HG03135 (cell line): ENCODE results near the gene GAREM2.

ENCODE experiments used
- ATAC-seq: cut with Tn5 transposase; IDR thresholded peaks from one replicate; pipeline ENCODE4 v1.9.1; 2021; ENCODE audit warnings: mild to moderate bottlenecking, moderate library complexity; ENCODE audit not compliant: unreplicated experiment

Gene GAREM2

GRCh38 chr2:26224095-26224494 lies 51.2 kb downstream of the GAREM2 start:
- ATAC-seq = no peak

- no peak for ATAC-seq
Measured at GRCh38 chr2:26229595-26229994, 56.7 kb downstream of the GAREM2 start.

GRCh38 chr2:26230806-26231205 lies 57.9 kb downstream of the GAREM2 start:
- no peak for ATAC-seq

GRCh38 chr2:26235089-26235488 lies 62.2 kb downstream of the GAREM2 start:
- ATAC-seq = no peak

GRCh38 chr2:26237868-26238267 lies 65.0 kb downstream of the GAREM2 start:
- no peak for ATAC-seq

GRCh38 chr2:26238311-26238958 lies 65.5 kb downstream of the GAREM2 start:
- no peak for ATAC-seq
